ENCODE measurements around the gene CHD5.

The CHD5 gene

DNA sequence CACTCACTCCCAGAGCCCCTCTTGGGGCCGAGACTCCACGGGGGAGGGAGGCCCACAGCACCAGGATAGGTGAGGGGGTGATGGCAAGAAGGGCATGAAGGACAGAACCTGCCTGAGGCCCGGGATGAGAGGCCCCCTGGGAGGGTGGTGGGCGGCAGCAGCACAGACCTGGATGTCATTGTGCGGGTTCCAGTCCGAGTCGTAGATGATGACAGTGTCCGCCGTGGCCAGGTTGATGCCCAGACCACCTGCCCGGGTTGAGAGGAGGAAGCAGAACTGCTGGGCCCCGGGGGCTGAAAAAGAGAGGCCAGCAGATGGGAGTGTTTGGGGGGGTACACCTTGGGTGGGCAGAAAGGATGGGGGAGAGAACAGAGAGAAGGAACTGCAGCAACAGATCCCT lies 50.1 kb downstream of the CHD5 start:
- no peak for DNase-seq

DNA sequence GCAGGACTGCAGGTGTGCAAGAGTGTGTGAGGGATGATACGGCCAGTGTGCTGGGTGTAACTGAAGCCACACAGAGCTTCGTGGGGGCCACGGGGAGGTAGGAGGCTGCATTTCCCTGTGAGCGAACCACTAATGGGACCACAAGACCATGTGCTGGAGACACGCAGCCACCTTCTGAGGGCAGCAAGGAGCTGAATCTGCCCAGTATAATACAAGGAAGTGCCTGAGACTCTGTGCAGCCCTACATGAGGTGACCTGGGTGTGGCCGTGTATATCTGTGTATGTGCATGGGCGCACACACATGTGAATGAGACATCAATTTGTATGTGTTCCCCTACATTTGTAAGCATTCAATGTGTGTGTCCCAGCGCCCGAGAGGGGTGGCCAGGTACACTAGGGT lies 50.8 kb downstream of the CHD5 start:
- DNase-seq = no peak

DNA sequence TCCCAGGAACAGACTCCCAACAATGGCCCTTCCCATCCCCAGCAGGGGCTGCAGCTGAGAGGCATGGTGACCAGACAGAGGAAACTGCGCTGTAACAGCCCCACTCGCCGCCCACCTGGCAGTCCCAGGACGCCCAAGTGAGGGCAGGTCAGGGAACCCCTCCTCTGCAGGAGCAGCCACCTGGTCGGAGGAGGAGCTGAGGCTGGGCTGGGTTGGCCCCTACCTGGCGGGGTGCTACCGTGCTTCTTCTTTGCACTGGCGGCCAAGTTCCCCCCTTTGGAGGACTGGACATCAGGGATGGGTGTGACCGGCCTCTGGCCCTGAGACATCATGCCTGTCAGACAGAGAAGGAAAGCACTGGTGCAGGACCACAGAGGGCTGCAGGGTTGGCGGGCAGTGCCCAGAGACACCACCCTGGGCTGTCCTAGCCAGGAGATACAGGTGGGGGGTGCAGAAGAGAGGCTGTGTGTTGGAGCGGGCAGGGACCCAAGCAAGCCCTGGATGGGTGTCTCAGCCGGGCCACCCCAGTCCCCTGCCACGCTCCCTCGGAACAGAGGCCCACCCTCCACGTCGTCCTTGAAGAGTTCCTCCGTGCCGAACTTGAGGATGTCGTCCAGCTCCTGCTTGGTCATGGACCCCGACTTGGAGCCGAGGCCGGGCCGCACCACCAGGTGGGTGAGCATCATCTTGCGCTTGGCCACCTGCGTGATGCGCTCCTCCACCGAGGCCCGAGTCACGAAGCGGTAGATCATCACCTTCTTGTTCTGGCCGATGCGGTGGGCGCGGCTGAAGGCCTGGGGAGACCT lies 51.6 kb downstream of the CHD5 start:
- DNase-seq = no peak

DNA sequence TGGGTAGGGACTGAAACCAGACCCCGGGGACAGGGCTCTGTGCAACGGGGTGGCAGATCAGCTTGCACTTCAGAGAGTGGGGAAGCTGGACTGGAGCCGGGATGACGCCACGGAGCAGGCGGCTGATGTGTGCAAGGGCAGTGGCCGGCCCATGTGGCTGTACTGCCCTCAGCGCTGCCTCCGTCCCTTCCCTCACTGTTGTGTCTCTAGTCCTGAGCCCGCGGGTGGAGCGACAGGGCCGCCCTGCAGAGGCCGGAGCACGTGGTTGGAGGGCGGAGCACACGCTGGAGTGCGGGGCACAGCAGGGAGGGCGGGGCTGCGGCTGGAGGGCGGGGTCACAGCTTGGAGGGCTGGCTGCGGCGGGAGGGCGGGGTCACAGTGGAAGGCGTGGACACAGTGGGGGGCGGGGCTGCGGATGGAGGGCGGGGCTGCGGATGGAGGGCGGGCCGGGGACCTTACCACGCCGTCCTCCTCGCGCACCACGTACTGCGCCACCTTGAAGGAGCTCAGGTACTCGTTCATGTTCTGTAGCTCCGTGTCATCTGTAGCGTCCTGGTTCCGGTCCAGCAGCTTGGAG lies 52.4 kb downstream of the CHD5 start:
- DNase-seq = peak; percentile 92

DNA sequence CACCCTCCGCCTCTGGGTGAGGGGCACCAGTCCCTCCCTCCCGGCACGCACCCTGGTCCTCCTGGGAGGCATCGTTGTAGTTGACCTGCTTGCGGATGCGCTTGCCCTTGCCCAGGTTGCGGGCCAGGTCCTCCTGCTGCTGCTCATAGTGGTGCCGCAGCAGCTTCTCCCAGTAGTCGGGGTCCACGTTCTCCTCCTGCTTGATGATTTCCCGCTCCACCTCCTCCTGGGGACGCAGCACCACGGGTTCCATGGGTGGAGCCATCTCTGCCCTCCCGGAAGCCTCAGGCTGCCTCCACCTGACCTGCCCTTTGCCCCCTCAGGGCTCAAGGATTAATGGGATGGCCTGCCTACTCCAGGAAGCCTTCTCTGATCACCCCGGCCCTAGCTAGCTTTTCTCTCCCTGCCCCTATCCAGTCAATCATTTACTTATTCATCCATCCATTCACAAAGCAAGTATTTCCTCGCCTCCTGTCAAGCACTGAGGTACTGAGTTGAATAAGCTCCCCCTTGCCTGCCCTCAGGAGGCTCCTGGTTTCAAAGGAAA lies 53.5 kb downstream of the CHD5 start:
- DNase-seq = no peak

DNA sequence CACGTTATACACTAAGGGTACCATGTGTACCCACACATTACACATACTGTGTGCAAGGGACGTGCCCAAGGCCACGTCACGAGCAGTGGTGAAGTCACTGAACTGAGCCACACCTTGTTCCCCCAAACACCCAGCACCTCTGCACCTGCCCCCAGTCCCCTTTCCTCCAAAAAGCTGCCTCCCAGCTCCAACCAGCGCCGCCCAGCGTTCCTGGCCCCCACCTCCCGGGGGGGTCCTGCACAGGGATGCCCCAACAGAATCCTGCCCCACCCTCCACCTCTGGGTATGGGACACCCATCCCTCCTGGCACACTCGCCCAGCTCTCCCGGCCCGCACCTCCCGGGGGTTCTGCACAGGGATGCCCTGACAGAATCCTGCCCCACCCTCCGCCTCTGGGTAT lies 54.1 kb downstream of the CHD5 start:
- DNase-seq = no peak

DNA sequence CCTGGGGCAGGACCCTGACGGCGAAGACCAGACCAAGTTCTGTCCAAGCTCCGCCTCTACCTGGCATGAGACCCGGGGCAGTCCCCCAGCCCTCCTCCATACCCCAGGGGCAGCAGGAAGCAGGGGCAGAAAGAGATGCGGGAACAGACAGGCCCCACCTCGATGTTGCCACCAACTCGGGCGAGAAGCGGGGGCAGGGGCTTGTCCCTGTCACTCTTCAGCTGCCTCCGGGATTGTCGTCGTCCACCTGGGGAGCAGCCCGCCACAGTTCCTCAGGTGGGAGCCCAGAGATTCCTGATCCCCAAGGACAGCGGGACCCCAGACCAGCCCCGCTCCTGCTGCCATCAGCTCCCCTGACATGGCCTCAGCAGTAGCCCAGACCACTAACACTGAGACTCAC lies 54.8 kb downstream of the CHD5 start:
- DNase-seq = no peak

DNA sequence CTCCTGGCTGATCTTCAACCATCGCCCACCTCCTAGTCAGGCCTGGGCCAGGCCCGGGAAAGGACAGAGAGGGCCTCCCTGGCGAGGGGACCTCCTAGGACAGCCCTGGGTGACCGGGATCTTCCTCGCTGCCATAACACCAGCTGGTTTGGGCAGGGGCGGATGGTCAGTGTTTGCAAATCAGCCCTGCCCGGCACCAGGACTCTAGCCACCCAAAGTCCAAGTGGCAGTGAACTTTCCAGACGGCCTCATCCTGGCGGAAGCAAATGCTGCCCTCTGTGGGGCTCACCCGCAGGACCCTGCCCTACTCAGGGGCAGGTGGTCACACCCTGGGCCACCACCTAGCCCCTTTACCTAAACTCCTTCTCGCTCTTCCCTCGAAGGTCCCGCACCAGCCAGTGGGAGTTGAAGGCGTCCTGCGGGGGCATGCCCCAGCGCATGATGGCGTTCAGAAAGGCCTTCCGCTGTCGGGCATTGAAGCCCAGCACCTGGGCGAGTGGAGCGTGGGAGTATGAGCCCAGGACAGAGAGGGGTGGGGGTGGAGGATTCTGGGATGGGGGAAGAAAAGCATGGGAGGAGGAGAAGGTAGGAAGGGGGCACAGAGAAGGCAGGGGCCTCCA lies 55.3 kb downstream of the CHD5 start:
- DNase-seq = no peak

DNA sequence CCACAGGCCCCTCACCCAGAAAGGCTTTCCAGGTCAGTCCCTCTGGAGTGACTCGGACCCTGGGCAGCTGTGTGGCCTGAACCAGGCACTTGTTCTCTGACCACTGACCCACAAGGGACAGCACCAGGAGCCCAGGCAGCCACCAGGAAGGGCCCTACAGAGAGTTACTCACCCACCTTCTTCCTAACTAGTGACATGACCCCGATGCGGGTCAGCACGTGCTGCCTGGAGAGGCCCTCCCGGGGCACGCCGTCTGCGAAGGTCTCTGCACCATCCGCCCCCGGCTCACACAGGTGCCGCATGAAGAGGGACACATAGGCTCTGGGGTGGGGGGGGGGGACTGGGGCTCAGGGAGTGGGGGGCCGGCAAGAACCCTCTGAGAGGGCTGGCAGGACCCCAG lies 55.8 kb downstream of the CHD5 start:
- no peak for DNase-seq

DNA sequence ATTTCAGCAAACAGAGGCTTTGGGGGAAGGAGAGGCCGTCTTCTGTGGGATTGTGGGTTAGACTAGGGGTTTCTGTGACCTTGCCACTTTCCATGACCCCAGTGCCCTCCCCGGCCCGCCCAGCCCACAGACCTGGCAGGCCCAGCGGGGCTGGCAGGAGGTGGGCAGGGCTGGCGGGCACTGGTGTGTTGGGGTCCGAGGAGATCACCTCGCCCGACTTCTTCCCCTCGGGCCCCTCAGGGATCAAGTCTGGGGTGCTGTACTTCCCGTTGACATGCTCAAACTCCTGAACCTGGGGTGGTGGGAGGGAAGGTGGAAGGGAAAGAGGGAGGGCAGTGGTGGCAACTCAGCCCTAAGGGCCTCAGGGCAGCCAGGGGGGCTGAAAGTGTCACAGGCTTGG lies 56.3 kb downstream of the CHD5 start:
- no peak for DNase-seq

DNA sequence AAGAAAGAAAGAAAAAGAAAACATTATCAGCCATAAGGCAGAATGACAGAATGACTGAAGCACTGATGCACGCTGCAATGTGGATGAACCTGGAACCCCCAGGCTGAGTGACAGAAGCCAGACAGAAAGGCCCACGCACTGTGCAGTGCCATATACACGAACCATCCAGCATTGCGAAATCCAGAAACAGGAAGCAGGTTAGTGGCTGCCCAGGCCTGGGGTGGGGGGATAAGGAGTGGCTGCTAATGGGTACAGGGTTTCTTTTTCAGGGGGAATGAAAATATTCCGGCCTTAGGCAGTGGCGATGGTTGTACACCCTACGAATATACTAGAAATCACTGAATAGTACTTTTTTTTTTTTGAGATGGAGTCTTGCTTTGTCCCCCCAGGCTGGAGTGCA lies 57.0 kb downstream of the CHD5 start:
- no peak for DNase-seq

DNA sequence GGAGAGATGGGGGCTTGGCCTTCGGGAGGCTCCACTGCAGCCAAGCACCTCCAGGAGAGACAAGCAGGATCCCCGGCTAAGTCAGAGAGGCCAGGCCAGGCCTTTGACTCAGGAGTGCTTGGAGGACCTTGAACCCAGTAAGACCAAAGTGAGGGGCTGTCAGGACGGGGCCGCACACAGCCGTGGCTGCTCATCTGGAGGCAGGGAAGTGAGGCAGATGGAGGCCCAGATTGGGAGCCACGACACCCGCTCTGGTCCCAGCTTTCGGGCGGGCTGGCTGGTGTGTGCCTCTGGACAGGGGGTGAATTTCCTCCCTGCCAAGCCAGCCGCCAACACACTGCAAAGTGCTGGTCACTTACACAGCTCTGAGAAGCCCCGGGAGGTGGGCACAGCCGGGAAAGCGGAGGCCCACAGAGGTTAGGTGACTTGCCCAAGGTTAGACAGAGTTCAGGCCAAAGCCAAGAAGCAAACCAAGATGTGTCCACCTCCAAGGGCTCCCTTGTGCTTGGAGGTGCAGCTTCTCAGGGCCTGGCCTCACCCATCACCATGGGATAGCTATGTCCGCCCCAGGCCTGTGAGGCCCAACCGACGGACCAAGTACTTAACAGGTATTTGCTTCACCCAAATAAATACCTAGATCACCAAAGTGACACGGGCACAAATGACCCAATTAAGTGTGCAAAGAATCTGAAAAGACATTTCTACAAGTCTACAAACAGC lies 58.3 kb downstream of the CHD5 start:
- no peak for DNase-seq

DNA sequence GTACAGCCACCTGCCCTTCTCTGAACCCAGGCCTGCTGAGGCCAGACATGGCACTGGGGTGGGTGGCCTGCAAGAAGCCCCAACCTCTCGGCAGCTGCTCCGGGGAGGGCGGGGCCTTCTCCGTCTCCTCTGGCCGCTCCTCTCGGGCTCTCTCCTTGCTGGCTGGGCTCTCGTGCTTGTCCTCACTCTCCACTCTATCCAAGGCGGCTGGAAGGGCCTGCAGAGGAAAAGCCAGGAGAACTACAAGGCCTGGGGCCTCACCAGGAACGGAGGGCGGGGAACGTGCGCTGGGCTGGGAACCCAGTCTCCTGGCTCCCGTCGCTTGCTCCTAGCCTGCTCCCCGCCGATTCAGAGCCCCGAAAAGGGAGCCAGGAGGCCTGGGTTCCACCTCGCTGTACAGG lies 59.1 kb downstream of the CHD5 start:
- DNase-seq = no peak

DNA sequence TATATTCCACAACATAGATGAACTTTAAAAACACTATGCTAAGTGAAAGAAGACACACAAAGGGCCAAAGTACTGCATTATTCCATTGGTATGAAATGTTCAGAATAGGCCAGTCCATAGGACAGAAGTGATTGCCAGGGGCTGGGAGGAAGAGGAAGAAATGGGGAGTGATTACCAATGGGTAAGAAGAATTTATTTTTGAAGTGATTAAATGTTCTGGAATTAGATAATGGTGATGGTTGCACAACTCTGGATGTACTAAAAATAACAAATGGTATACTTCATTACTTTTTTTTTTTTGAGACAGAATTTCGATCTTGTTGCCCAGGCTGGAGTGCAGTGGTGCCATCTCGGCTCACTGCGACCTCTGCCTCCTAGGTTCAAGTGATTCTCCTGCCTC lies 61.7 kb downstream of the CHD5 start:
- DNase-seq = no peak

DNA sequence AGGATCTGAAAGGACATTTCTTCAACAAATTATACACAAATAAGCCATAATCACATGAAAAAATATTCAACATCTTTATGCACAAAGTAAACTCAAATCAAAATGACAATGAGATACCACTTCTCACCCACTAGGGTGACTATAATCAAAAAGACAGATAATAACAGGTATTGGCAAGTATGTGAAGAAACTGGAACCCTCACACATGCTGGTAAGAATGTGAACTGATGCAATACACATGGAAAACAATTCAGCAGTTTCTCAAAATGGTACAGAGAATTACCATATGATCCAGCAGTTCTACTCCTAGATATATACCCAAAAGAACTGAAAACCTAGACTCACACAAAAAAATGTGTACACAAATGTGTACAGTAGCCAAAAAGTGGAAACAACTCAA lies 62.5 kb downstream of the CHD5 start:
- DNase-seq = no peak

DNA sequence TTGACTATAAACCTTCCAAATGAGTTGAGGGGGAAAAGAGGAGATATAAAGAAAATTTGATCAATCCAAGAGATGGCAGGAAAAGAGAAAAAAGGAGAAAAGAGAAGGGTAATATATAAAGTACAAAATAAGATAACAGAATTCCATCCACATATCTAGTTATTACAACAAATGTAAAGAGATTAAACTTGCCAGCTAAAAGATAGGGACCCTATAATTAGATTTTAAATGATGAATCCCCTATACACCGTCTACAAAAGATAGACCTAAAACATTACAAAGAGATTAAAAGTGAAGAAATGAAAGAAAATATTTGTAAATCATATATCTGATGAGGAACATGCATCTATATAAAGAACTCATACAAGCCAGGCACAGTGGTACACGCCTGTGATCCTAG lies 63.1 kb downstream of the CHD5 start:
- no peak for DNase-seq

DNA sequence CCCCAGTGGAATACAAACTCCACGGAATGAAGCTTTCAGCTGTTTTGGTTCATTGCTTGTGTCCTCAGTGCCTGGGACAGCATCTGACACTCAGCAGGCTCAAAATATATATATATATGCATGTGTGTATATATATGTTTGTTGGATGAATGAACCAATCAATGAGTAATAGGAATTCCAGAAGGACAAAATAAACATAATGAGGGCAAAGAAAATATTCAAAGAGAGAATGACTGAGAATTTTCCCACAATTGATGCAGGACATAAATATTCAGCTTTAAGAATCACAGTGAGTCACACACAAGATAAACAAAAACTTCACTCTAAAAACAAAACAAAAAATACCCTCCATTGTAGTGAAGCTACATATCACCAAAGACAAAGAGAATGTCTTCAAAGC lies 64.0 kb downstream of the CHD5 start:
- DNase-seq = no peak

DNA sequence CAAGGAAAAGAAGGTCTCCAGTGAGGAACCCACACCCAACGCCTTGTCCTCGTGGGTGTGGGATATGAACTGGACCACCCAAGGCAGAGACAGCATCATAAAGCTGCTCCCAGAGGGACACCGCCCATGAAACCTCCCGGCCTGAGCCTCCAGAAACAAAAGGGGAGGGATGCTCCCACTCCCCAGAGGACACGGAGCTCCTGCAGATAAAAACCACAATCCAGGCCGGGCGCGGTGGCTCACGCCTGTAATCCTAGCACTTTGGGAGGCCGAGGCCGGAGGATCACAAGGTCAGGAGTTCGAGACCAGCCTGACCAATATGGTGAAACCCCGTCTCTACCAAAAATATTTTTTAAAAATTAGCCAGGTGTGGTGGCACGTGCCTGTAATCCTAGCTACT lies 66.4 kb downstream of the CHD5 start:
- DNase-seq = no peak

DNA sequence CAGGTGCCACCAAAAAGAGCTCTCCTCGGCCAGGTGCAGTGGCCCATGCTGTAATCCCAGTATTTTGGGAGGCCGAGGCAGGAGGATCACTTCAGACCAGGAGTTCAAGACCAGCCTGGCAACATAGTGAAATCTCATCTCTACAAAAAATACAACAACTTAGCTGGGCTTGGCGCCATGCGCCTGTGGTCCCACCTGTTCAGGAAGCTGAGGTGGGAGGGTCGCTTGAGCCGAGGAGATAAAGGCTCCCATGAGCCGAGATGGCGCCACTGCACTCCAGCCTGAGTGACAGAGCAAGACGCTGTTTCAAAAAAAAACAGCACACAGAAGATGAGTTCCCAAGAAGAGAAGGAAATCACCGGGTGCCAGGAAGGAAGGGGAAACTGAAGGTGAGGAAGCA lies 67.0 kb downstream of the CHD5 start:
- no peak for DNase-seq

DNA sequence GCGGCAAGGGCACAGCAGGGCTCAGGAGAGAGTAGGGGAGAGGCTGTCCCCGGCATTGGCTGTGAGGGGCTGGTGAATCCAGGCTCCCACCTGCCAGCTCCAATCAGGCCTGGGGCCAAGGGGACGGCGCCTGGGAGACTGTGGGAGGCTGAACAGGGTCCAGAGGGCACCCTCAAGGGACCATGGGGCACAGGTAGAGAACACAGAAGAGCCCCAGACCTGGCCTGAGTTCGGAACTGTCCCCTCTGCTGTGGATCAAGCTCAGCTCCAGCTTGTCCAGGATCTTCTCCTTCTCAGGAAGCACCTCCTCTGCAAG lies 67.5 kb downstream of the CHD5 start:
- DNase-seq = no peak

DNA sequence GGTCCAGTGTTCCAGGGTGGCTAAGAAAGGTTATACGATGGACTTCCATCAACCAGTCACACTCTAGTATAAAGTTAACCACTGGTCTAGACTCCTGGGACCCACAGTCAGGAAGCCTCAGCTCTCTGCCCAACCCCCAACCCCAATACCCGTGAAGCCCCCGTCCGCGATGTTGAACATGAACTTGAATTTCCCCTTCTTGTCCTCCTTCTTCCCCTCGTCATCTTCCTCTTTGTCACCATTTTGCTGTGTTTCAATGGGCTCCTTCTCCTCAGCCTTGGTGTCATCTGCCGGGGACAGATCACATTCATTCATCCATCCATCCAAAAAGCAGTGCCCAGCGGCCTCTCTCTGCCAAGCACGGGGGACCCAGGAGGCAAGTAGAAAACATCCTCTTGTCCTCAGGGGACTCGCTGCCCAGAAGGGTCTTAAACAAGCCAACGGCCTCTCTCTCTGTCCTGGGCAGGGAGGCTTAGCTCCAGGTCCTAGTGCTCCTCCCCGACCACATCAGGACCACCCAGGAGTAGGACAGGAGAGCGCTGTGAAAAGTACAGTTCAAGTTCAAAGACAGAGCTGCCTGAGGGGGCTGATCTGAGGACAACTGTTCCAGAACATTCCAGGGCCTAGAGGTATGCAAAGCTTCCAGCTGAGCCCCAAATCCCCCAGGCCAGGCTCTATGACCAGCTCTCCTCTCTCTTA lies 68.0 kb downstream of the CHD5 start:
- no peak for DNase-seq

DNA sequence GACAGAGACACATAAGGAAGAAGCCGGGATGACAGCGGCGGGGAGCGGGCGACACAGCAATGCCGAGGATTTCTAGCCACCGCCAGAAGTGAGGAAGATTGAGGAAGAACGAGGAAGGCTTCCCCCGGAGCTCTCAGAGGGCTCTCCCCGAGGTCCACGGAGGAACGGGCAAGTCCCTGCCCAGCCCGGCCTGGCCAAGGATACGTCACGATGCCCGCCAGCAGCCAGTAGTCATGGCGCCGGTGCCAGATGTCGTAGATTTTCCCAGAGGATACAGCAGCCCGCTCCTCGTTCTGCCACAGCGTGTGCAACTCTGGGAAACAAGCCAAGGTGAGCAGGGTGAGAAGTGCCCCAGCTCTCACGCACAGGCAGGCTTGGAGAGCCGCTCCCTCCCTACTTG lies 68.5 kb downstream of the CHD5 start:
- peak; percentile 99 for DNase-seq

DNA sequence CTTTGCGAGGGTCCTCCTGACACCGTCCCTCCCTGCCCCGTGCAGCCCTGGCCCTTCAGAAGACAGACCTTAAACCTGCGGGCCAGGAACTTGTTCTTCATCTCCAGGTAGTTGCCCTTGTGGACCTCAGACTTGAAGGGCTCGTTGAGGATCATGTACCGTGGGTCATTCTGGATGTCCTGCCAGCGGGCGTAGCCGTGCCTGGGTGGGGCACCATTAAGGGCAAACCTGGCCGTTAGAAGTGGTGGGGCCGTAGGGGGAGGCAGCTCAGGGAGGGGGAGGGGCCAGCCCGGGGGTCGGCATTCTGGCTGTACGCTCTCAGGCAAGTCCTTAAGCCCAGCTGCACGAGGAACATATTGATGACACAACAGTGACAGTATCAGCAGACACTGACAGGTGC lies 69.8 kb downstream of the CHD5 start:
- no peak for DNase-seq

Measured in NCI-H1092 (cell line).